ENCODE measurements around the gene LONP1.

Gene LONP1

GRCh38 chr19:5642204-5642603 is 77.7 kb downstream of the LONP1 start:
- no peak for DNase-seq
